ENCODE results near the gene ADGRB2.
A peak's percentile ranks its signal among the peaks of the same experiment; 100 is the strongest.

ADGRB2 gene

GRCh38 chr1:31764312-31765040, at the start of gene ADGRB2:
TSS of gene ADGRB2 (minus strand) at chr1:31764340. CDS start at chr1:31757221, 7,119 bp downstream.
- no peak for DNase-seq

- no peak for DNase-seq
These were observed 48.2 kb upstream of the ADGRB2 start for GRCh38 chr1:31812158-31812829.

- DNase-seq, result peak; percentile 89
These were observed 47.5 kb upstream of the ADGRB2 start for GRCh38 chr1:31811605-31812004.

GRCh38 chr1:31809698-31810097, 45.6 kb upstream of the ADGRB2 start:
- no peak for DNase-seq

GRCh38 chr1:31807273-31808048, 43.3 kb upstream of the ADGRB2 start:
- DNase-seq, result no peak

- DNase-seq, result no peak
These were observed 41.2 kb upstream of the ADGRB2 start for GRCh38 chr1:31805318-31805717.

GRCh38 chr1:31804098-31804497, 40.0 kb upstream of the ADGRB2 start:
- DNase-seq, result no peak

- DNase-seq, result no peak
These were observed 39.5 kb upstream of the ADGRB2 start for GRCh38 chr1:31803610-31804009.

GRCh38 chr1:31802190-31803150, 38.3 kb upstream of the ADGRB2 start:
- DNase-seq, result no peak

- DNase-seq, result no peak
These were observed 37.3 kb upstream of the ADGRB2 start for GRCh38 chr1:31801458-31801857.

GRCh38 chr1:31800674-31800967, 36.5 kb upstream of the ADGRB2 start:
- DNase-seq, result no peak

- DNase-seq, result no peak
These were observed 35.9 kb upstream of the ADGRB2 start for GRCh38 chr1:31799895-31800673.

GRCh38 chr1:31799196-31799894, 35.2 kb upstream of the ADGRB2 start:
- no peak for DNase-seq

GRCh38 chr1:31798433-31799195, 34.5 kb upstream of the ADGRB2 start:
- no peak for DNase-seq

GRCh38 chr1:31798086-31798432, 33.9 kb upstream of the ADGRB2 start:
- no peak for DNase-seq

GRCh38 chr1:31797216-31797615, 33.1 kb upstream of the ADGRB2 start:
- DNase-seq, result no peak

GRCh38 chr1:31796707-31797106, 32.6 kb upstream of the ADGRB2 start:
- no peak for DNase-seq

GRCh38 chr1:31795801-31796621, 31.9 kb upstream of the ADGRB2 start:
- peak; percentile 90 for DNase-seq

- no peak for DNase-seq
These were observed 31.0 kb upstream of the ADGRB2 start for GRCh38 chr1:31795096-31795675.

All from COR-L47 (cell line).